Dendritic cell treated with granulocyte-macrophage colony-stimulating factor and Interleukin-4, amounts not matched to agents 40 ng/mL and 50 ng/mL, for 4 days (primary cell): ENCODE results near the gene SMDT1.
"Not testable (repeated sequence)": the region's sequence is repeated elsewhere in the genome, so short reads cannot be mapped to it uniquely, and the experiment has no call there.

Source experiments
- H3K27ac Mint-ChIP-seq: one replicate; pipeline ENCODE4 v1.8.0; 2022; ENCODE audit warnings: mild to moderate bottlenecking, mixed read lengths
- H3K27me3 Mint-ChIP-seq: one replicate; pipeline ENCODE4 v1.8.0; 2022; ENCODE audit warnings: mild to moderate bottlenecking, mixed read lengths
- H3K36me3 Mint-ChIP-seq: one replicate; pipeline ENCODE4 v1.8.0; 2022; ENCODE audit warnings: low read depth, mixed read lengths
- H3K4me1 Mint-ChIP-seq: one replicate; pipeline ENCODE4 v1.8.0; 2022; ENCODE audit warnings: low read depth, mixed read lengths
- H3K4me3 Mint-ChIP-seq: one replicate; pipeline ENCODE4 v1.8.0; 2022; ENCODE audit warnings: mild to moderate bottlenecking, moderate library complexity, mixed read lengths
- H3K9me3 Mint-ChIP-seq: one replicate; pipeline ENCODE4 v1.8.0; 2022; ENCODE audit warnings: mixed read lengths
- intact Hi-C: fragments of 100-400 bp; cut with micrococcal nuclease; formaldehyde crosslinking; loops from one replicate; pipeline ENCODE4 v1.15.0; 2022

The SMDT1 gene

GRCh38 chr22:42065438-42066125 lies 13.9 kb upstream of the SMDT1 start:
- no peaks in the 10 kb centered on the region for H3K27me3 Mint-ChIP-seq
- H3K9me3 Mint-ChIP-seq = no peaks in the 10 kb centered on the region
- intact Hi-C loops = no loop called here
- no peak overlapping the region for H3K4me3 Mint-ChIP-seq
- H3K4me1 Mint-ChIP-seq = peaks cover 50% of the 10 kb centered on the region
- H3K27ac Mint-ChIP-seq = peak overlapping the region; percentile 68
- H3K36me3 Mint-ChIP-seq = peaks cover 99% of the 10 kb centered on the region

GRCh38 chr22:42066126-42066761 lies 13.3 kb upstream of the SMDT1 start:
- Mint-ChIP-seq H3K4me3 (no peak overlapping the region), H3K9me3 (no peaks in the 10 kb centered on the region), H3K36me3 (peaks cover 93% of the 10 kb centered on the region), H3K27me3 (no peaks in the 10 kb centered on the region), H3K27ac (peak overlapping the region; percentile 68), H3K4me1 (peaks cover 55% of the 10 kb centered on the region)
- intact Hi-C loops = no loop called here

- Mint-ChIP-seq H3K9me3 (no peaks in the 10 kb centered on the region), H3K4me3 (no peak overlapping the region), H3K27me3 (no peaks in the 10 kb centered on the region), H3K36me3 (peaks cover 86% of the 10 kb centered on the region), H3K27ac (peak overlapping the region; percentile 96), H3K4me1 (peaks cover 62% of the 10 kb centered on the region)
- intact Hi-C loops = no loop called here
Observed at GRCh38 chr22:42066937-42067336, 12.6 kb upstream of the SMDT1 start.

- no peak overlapping the region for H3K4me3 Mint-ChIP-seq
- no peaks in the 10 kb centered on the region for H3K27me3 Mint-ChIP-seq
- H3K27ac Mint-ChIP-seq = peak overlapping the region; percentile 96
- intact Hi-C loops = no loop called here
- H3K9me3 Mint-ChIP-seq = no peaks in the 10 kb centered on the region
- H3K36me3 Mint-ChIP-seq = peaks cover 78% of the 10 kb centered on the region
- H3K4me1 Mint-ChIP-seq = peaks cover 64% of the 10 kb centered on the region
Observed at GRCh38 chr22:42067671-42068251, 11.7 kb upstream of the SMDT1 start.

- peaks cover 66% of the 10 kb centered on the region for H3K4me1 Mint-ChIP-seq
- H3K27me3 Mint-ChIP-seq = no peaks in the 10 kb centered on the region
- H3K27ac Mint-ChIP-seq = peak overlapping the region; percentile 96
- peak overlapping the region; percentile 82 for H3K4me3 Mint-ChIP-seq
- H3K36me3 Mint-ChIP-seq = peaks cover 73% of the 10 kb centered on the region
- no peaks in the 10 kb centered on the region for H3K9me3 Mint-ChIP-seq
- intact Hi-C loops = no loop called here
Observed at GRCh38 chr22:42068291-42068690, 11.2 kb upstream of the SMDT1 start.

GRCh38 chr22:42069801-42070516 lies 9.5 kb upstream of the SMDT1 start:
- Mint-ChIP-seq H3K4me1 (peaks cover 75% of the 10 kb centered on the region), H3K36me3 (peaks cover 58% of the 10 kb centered on the region), H3K9me3 (no peaks in the 10 kb centered on the region), H3K27me3 (no peaks in the 10 kb centered on the region), H3K4me3 (peak overlapping the region; percentile 82), H3K27ac (peak overlapping the region; percentile 96)
- intact Hi-C loops = loop anchor here (1.0 to 2.0 kb wide), 4 partner anchors 9 to 103 kb away; partner anchors contain the start of genes NDUFA6, SMDT1 and WBP2NL

- H3K4me3 Mint-ChIP-seq = peak within 1 kb of the TSS; percentile 82
- H3K27me3 Mint-ChIP-seq = no peaks in the 10 kb centered on the region
- H3K4me1 Mint-ChIP-seq = peaks cover 76% of the 10 kb centered on the region
- H3K27ac Mint-ChIP-seq = peak within 1 kb of the TSS; percentile 96
- intact Hi-C loops = loop anchor here (1.0 to 2.0 kb wide), 4 partner anchors 9 to 104 kb away; partner anchors contain the start of genes NDUFA6, SMDT1 and WBP2NL
- peaks cover 58% of the 10 kb centered on the region for H3K36me3 Mint-ChIP-seq
- H3K9me3 Mint-ChIP-seq = no peaks in the 10 kb centered on the region
Observed at GRCh38 chr22:42070517-42071422, 8.7 kb upstream of the SMDT1 start, which contains the start of gene NAGA. Gene NAGA (minus strand): TSS chr22:42070812. CDS start chr22:42070297, 515 bp downstream.

GRCh38 chr22:42071508-42071907 lies 8.0 kb upstream of the SMDT1 start:
- Mint-ChIP-seq H3K27ac (peak overlapping the region; percentile 96), H3K4me1 (peaks cover 70% of the 10 kb centered on the region), H3K4me3 (peak overlapping the region; percentile 82)

GRCh38 chr22:42072606-42073330 lies 6.7 kb upstream of the SMDT1 start:
- intact Hi-C loops = no loop called here
- H3K4me1 Mint-ChIP-seq = peaks cover 67% of the 10 kb centered on the region
- no peaks in the 10 kb centered on the region for H3K27me3 Mint-ChIP-seq
- peak overlapping the region; percentile 96 for H3K27ac Mint-ChIP-seq
- no peaks in the 10 kb centered on the region for H3K9me3 Mint-ChIP-seq
- H3K36me3 Mint-ChIP-seq = peaks cover 58% of the 10 kb centered on the region
- peak overlapping the region; percentile 79 for H3K4me3 Mint-ChIP-seq

More at GRCh38 chr22:42071508-42071907, 8.0 kb upstream of the SMDT1 start:
- H3K27me3 Mint-ChIP-seq, H3K9me3 Mint-ChIP-seq: not testable (repeated sequence)
- intact Hi-C loops = loop anchor here (2.0 kb wide), 1 partner anchor 105 kb away; no protein-coding TSS in a partner anchor
- H3K36me3 Mint-ChIP-seq = peaks cover 58% of the 10 kb centered on the region

- intact Hi-C loops = no loop called here
- Mint-ChIP-seq H3K27me3 (no peaks in the 10 kb centered on the region), H3K4me1 (peaks cover 67% of the 10 kb centered on the region), H3K9me3 (no peaks in the 10 kb centered on the region), H3K27ac (peak overlapping the region; percentile 96), H3K4me3 (peak overlapping the region; percentile 79), H3K36me3 (peaks cover 58% of the 10 kb centered on the region)
Observed at GRCh38 chr22:42073621-42074041, 5.9 kb upstream of the SMDT1 start.

GRCh38 chr22:42074132-42074811 lies 5.2 kb upstream of the SMDT1 start, which contains the start of gene PHETA2:
Gene PHETA2 (plus strand): TSS chr22:42074248. CDS start chr22:42077294, 3,046 bp downstream.
- no peaks in the 10 kb centered on the region for H3K9me3 Mint-ChIP-seq
- H3K4me3 Mint-ChIP-seq = peak within 1 kb of the TSS; percentile 79
- H3K27me3 Mint-ChIP-seq = no peaks in the 10 kb centered on the region
- H3K36me3 Mint-ChIP-seq = peaks cover 58% of the 10 kb centered on the region
- peak within 1 kb of the TSS; percentile 96 for H3K27ac Mint-ChIP-seq
- intact Hi-C loops = no loop called here
- peaks cover 67% of the 10 kb centered on the region for H3K4me1 Mint-ChIP-seq
